ENCODE data around the gene STRC.
"Not testable (repeated sequence)": the region's sequence is repeated elsewhere in the genome, so short reads cannot be mapped to it uniquely, and the experiment has no call there.

STRC gene

DNA sequence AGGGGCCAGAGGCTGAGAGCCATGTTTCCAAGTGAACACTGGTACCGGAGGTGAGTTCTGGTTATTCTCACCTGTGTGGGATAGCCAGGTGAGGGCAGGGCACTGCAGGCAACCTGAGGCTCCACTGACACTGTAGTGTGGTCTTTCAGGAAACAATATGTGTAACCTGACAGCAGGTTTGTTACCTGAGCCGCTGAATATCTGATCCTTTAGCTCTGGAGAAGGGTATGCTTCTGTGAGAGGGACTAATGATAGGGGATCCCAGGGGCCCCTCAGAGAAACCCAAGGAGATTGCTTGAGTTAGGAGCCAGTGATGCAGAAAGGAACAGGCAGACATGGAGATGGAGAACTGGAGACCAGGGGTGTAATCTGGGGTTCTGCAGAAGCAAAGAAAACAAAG is at the start of gene STRC:
Gene STRC (minus strand): TSS at position 101 of the 400 bp plus-strand sequence. CDS start 78 bp downstream, at position 23.
- DNase-seq (ENCODE audit: low spot score): not testable (repeated sequence)

DNA sequence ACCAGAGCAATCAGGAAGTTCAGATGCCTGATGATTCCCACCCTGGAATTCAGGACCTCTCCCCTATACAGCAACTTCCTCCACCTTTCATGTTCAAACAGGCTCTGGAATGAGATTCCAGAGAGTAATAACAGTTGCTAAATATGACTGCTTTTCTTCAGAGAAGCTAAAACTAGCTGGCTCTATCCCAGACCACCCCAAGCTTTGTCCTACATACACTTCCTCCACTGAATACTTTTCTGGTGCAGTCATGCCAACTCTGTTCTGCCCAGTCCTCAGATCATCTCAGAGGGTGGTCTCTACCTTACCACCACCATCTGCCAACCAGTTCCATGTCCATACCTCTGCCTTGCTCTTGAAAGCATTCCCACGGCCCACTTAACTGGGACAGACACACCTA is 47.6 kb upstream of the STRC start:
- not testable (repeated sequence) for DNase-seq (ENCODE audit: low spot score)

DNA sequence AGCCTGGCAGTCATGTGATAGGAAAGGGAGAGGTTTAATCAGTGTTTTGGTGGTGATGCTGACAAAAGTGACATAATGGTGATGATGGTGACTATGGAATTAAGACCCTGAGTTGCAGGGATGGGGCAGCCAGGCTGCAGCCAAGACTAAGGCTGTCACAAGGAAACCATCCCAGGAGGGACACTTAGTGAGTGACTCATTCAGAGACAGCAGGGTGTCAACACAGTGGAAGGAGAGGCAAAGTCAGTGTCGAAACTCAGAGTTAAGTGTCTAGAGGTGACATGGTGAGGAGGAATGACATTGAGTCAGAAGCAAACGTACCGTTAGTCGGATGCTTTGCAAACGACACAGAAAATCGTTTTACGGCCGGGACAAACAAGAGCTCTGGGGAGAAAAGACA is 44.7 kb upstream of the STRC start:
- not testable (repeated sequence) for DNase-seq (ENCODE audit: low spot score)

DNA sequence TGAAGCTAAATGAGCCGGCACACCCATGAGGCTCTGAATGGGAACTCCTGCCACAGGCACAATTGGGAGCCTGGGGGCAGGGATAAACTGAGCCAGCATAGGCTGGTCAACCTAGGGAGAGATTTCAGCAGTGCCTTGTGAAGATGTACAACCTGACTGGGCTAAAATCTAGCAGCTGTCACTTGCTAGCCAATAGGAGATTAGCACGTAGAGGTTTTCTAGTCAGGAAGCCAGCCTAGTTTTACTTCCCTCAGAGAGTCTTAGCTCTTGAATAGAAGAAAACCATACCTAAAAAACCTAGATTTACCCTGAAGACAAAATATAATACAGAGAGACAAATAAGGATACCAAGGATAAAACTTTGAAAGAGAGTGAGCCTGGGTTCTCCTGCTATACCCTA is 43.7 kb upstream of the STRC start:
- not testable (repeated sequence) for DNase-seq (ENCODE audit: low spot score)

DNA sequence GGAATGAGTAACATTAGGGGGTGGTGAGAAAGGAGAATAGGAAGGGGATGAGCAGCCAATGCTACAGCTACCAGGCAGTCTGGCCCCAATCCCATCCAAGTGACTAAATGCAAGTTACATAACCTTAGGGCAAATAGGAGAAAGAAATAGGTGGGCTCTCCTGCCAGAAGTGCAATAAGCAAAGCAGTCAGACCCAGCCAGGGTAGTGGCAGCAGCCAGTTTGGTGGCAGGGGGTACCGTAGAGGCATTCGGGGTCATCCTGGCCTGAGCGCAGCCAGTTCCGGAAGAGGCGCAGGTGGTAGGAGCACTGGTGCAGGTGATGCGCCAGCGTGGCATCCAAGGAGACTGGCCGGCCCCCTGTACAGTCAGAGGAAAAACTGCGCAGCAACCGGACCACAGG is 41.1 kb upstream of the STRC start:
- DNase-seq (ENCODE audit: low spot score): not testable (repeated sequence)

DNA sequence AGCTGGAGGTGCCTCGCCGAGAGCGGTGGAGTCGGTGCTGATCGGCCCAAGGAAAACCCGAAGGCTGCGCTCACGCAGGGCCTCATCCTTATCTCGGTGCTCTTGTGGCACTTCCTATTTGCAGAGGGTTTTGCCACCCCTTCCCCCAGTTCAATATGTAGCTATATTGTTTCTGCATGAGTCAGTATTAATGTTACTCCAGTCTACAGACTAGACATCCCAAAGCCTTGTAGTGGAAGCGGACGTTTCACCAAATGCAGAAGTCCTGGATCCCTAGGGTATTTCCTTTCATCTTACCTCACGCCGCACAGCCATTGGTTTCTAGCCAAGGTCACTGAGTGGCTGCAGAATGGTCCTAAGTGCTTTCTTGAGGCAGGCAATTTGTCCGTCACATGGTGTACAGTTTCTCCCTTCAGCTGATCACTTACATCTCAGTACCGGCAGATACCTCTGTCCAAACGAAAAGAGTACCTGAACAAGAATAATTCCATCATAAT is 30.9 kb upstream of the STRC start:
- not testable (repeated sequence) for DNase-seq (ENCODE audit: low spot score)

DNA sequence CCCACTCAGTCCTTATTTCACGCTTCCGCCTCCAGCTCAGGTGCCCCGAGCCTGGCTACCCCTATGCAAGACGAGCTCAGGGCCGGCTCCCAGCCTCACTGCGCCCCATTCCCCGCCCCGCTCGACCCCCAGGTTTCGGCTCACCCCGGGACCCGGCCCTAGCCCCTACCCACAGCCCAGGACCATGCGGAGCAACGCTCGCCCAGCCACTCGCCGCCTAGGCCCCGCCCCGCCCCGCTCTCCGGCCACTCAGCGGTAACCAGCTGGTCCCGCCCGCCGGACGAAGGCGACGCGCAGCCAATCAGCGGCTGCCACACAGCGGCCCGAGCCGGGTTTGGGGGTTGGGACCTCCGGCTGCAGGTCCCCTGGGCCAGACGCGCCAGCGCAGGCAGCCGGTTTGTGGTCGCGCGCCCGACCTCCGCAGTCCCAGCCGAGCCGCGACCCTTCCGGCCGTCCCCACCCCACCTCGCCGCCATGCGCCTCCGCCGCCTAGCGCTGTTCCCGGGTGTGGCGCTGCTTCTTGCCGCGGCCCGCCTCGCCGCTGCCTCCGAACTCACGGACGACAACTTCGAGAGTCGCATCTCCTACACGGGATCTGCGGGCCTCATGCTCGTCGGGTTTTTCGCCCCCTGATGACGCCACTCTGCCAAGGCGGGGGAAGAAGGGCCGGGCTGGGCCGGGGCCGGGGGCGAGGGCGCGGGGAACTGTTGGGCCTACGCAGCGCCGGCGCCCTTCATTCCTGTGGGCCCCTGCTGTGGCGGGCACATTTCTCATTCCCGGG is 30.2 kb upstream of the STRC start, which contains the start of gene CATSPER2:
Gene CATSPER2 (minus strand): TSS at position 196 of the 781 bp plus-strand sequence. CDS start 783 bp downstream, outside the sequence.
- no peak for DNase-seq (ENCODE audit: low spot score)

DNA sequence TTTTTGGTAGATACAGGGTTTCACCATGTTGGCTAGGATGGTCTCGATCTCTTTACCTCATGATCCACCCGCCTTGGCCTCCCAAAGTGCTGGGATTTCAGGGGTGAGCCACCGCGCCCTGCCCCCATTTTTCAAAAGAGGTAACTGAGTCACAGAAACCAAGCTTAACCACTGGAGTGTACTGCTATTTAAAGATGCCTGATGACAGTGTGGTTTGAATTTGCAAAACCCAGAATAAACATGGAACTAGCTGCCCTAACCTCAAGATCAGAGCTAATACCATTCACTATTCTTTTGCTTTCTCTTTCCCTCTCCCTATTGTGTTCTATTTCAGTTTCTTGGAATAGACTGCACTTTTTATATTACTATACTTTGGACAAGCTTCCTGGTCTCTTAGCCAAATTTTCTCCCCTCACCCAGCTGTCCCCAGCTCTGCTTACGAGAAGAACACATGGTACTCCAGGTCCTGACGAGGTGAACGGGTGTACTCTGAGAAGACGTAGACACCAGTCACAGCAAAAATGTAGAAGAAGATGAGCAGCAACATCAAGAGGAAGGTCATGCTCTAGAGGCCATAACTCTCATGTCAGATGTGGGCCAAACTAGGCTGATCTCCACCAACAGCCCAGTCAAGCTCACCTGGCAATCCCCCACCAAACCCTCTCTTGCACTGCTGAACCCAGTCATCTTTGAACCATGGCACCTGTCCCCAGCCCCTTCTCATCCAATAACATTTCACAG is 20.0 kb upstream of the STRC start:
- not testable (repeated sequence) for DNase-seq (ENCODE audit: low spot score)

DNA sequence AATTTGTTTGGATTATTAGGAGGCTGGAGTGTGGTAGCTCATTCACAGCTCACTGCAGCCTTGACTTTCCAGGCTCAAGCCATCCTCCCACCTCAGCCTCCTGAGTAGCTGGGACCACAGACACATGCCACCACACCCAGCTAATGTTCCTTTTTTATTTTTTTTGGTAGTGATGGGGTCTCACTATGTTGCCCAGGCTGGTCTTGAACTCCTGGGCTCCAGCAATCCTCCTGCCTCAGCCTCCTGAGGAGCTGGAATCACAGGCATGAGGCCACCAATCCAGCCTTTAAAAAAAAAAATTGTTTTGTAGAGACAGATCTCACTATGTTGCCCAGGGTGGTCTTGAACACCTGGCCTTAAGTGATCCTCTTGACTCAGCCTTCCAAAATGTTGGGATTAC is 8.3 kb upstream of the STRC start:
- not testable (repeated sequence) for DNase-seq (ENCODE audit: low spot score)

DNA sequence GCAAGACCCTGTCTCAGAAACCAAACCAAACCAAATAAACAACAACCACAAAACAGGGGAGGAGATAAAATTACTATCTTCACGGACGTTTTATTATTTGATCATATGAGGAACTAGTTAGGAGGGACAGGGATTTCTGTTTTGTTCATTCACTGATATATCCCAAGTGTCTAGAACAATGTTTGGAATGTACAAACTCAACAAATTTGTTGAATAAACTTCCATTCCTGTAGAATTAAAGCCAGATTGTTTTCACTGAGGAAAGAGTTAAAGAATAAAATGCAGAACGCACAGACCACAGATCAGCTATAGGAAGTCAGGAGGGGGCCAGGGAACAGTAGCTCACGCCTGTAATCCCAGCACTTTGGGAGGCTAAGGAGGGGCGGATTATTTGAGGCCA is 6.5 kb upstream of the STRC start:
- no peak for DNase-seq (ENCODE audit: low spot score)

DNA sequence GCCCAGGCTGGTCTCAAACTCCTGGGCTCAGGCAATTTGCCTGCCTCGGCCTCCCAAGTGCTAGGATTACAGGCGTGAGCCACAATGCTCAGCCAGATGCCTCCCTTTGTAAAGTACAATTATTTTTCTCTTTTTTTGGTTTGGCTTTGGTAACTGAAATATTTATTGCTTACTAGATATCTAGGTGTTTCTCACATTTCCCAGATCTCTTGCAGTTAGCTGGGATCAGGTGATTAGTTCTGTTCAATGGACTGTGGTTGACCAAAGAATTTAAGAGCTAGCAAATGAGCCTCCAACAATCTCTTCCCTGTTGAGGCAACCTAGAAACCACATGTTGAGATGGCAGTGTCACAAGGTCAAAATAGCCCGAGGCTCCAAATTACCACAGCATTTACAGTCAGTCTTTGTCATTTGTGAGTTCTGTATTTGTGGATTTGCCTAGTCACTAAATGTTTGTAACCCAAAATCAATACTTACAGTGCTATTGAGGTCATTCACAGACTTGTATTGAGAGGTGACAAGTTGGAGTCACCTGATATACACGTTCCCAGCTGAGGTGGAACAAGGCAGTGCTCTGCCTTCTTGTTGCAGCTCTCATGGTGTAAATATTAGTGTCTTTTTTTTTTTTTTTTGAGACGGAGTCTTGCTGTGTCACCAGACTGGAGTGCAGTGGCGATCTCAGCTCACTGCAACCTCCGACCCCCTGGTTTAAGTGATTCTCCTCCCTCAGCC is 3.6 kb upstream of the STRC start:
- not testable (repeated sequence) for DNase-seq (ENCODE audit: low spot score)

DNA sequence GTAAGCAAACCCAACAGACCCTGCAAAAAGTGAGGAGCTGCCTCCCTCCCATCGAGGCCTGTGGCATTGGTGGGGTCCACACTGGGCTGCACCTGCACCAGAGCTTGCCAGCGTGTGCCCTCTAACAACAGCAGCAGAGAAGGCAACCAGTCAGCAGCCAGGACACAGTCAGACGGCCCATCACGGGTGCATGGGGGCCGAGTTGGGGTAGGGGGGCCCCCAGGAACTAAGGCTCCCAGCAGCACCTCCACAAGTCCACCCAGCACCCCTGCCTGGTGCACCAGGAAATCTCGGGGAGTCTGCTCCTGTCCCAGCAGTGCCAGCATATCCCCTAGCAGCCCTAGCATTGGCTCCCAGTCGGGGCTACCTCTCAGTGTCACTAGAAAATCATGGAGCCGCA is 850 bp downstream of the STRC start:
- DNase-seq (ENCODE audit: low spot score): not testable (repeated sequence)

DNA sequence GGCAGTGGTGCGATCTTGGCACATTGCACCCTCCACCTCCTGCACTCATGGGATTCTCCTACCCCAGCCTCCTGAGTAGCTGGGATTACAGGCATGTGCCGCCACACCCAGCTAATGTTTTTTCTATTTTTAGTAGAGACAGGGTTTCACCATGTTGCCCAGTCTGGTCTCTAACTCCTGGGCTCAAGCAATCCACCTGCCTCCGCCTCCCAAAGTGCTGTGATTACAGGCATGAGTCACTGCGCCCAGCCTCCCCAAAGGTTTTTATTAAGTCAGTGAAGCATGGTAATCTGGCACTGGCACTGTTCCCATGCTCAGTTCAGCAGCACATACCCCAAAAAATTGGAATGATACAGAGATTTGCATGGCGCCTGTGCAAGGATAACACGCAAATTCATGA is 16.4 kb downstream of the STRC start:
- not testable (repeated sequence) for DNase-seq (ENCODE audit: low spot score)

DNA sequence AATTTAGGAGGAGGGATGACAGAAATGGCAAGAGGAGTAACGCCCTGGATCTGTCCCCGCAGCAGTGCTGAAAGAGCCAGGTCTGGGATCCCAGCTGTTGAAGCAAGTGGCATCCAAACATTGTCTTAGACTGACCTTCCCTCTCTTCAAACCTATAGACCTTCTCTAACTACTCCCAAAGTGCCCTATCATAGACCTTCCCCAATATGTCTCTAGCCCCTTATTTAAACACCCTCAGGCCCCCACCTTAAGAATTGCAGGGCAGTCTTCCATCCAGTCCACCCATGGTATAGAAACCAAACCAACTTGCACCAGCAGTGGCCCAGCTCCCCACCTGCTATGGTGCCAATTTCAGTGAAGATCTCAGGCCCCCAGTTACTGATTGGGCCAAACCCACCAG is 18.4 kb downstream of the STRC start:
- DNase-seq (ENCODE audit: low spot score): not testable (repeated sequence)

DNA sequence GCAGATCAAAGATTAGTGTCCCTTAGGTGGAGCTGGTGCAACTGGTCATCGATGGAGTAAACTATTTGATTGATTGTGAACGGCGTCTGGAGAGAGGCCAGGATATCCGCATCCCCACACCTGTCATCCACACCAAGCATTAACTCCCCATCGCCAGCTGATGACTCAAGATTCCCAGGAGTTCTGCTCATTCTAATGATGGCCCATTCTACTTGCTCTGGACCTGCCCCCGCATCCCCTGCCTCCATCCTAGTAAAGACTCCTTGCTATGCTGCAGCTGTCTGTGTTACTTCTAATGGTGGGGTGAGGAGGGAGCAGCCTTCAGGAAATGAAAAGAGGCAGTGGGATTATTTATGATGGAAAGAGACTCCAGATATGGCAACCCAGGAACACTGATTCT is 19.5 kb downstream of the STRC start:
- DNase-seq (ENCODE audit: low spot score): not testable (repeated sequence)

DNA sequence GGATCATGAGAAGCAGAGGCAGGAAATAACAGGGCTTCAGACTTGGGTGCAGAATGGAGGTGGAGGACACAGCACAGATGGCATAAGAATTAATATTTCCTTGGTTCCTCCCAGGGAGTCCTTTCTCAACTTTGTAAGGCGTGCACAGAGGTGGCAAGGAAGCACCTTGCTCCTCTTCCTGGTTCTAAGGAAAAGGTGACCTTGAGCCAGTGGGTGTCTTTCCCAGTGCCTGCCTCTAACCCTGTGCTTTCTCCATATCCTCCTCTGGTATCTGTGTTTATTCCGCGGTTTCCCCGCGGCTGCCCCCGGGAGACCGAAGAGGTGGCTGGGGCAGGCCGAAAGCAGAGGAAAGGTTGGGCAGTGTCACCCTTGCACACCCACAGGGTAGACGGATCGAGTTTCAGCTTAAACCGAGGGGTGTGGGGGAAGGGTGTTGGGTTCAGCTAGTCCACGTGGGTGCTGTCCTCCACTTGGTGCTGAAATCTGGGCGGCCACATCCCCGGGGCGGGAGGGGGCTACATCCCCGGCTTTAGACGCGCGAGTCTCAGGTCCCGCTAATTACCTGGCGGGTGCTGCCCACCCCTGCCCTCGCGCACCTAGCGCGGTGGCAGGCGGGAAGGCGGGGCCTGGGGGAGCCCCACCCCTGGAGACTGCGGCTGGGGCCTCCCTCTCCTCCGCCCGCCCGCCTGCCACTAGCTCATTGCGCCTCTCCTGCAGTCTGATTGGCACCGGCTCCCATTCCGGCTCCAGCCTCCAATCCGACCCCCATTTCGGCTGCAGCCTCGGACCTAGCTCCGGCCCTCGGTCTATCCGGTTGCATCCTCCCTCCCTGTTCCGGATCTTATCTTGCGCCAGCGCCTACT is 25.0 kb downstream of the STRC start, which contains the start of gene CKMT1B:
Gene CKMT1B (plus strand): TSS at position 700 of the 863 bp plus-strand sequence. CDS start 192 bp downstream, outside the sequence.
- not testable (repeated sequence) for DNase-seq (ENCODE audit: low spot score)

DNA sequence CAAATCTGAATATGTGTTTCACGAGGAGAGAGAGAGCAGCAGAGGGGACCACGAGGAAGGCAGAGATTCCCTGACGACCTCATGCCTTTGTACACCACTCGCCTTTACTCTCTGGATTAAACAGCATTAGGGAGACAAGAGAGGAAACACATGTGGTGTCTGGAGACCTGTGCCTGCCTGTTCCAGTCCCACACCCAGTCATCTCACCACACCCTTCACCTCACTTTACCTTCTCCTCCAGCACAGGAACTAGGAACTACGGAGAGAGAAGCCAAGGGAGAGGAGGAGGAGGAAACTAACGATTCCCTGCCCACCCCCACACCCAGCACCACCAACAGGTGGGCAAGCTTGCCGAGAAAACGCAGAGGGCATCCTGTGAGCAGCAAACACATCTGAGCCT is 25.8 kb downstream of the STRC start:
- not testable (repeated sequence) for DNase-seq (ENCODE audit: low spot score)

DNA sequence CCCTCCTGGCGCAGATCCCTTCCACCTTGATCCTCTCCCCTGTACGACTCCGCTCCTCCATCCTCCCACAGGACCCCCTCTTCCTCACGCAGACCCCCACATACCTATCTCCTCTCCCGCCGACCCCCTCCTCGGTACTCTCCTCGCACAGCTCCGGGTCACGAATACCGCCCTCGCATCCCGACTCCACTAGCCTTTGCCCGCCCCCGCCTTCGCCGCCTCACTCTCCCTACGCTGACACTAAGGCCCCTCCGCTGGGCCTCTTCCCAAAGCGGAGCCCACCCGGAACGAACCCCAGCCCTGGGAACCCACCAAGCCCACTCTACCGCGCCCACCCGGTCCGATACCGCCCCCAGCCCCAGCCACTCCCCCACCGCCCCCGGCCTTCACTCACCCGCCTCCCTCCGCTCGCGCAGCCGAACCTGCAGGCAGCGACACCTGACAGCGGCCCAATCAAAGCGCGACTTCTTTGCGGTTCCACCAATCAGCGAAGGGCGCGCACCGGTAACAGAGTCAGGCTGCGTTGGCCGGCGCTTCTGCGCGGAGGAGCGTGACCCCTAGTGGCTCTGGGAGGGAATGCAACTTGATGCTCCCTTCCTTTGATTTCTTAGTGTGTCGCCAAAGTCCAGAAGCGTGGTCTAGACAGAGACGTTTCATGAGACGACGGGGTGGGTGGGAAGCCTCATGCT is 28.7 kb downstream of the STRC start, which contains the start of gene PPIP5K1:
Gene PPIP5K1 (minus strand): TSS at position 431 of the 689 bp plus-strand sequence. CDS start 5,704 bp downstream, outside the sequence.
- DNase-seq (ENCODE audit: low spot score): not testable (repeated sequence)

DNA sequence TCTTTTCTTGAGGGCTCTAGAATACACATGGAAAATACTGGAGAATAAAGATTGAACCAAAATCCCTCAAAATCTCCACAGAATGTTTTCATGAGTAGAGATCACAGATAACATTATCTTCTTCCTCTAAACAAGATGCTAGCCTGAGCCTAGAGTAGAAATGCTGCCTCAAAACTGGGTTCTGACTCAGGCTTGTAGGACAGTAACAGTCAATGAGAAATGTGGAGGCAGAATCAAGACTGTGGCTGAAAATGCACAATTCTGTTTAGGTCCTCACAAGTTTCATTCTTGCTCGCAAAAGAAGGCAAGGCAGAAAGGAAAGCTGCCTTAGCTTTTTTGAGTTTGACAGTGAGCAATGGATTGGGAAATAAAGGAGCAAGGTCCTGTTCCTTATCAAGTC is 44.0 kb downstream of the STRC start:
- not testable (repeated sequence) for DNase-seq (ENCODE audit: low spot score)

DNA sequence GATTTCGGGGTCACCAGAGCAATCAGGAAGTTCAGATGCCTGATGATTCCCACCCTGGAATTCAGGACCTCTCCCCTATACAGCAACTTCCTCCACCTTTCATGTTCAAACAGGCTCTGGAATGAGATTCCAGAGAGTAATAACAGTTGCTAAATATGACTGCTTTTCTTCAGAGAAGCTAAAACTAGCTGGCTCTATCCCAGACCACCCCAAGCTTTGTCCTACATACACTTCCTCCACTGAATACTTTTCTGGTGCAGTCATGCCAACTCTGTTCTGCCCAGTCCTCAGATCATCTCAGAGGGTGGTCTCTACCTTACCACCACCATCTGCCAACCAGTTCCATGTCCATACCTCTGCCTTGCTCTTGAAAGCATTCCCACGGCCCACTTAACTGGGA is 52.0 kb downstream of the STRC start:
- DNase-seq (ENCODE audit: low spot score): not testable (repeated sequence)

All from RKO (cell line).